ENCODE results near the gene KCNN2. TPM values are rescaled to one million over a fixed set of nuclear protein-coding genes. Genes with fewer than 3 reads are reported as not detected.
A peak's percentile ranks its signal among the peaks of the same experiment; 100 is the strongest.

KCNN2 gene
- total RNA-seq, 6 experiments from 2014 or later = 13.9 to 51.6 (median 47.0) TPM

GRCh38 chr5:114447084-114447773 lies 85.4 kb downstream of the KCNN2 start:
- H3K4me3 Mint-ChIP-seq = no peak overlapping the region
- H3K4me1 Mint-ChIP-seq (ENCODE audit: low read depth) = peaks cover 38% of the 10 kb centered on the region
- no peaks in the 10 kb centered on the region; the same call in 1 of the 2 replicates for H3K27me3 Mint-ChIP-seq (ENCODE audit: insufficient read depth)
- no peak for DNase-seq
- H3K27ac Mint-ChIP-seq = no peak overlapping the region
- TF ChIP-seq CTCF (IDR thresholded peaks at IDR 0.05) = peak; percentile 71
- no peaks in the 10 kb centered on the region; the same call in 1 of the 2 replicates for H3K36me3 Mint-ChIP-seq (ENCODE audit: low read depth)
- no peaks in the 10 kb centered on the region for H3K9me3 Mint-ChIP-seq

GRCh38 chr5:114448481-114448880 lies 86.6 kb downstream of the KCNN2 start:
- peak overlapping the region; percentile 74; the same call in 1 of the 2 replicates for H3K27ac Mint-ChIP-seq
- no peaks in the 10 kb centered on the region; the same call in 1 of the 2 replicates for H3K36me3 Mint-ChIP-seq (ENCODE audit: low read depth)
- H3K27me3 Mint-ChIP-seq (ENCODE audit: insufficient read depth) = no peaks in the 10 kb centered on the region
- H3K4me3 Mint-ChIP-seq = peak overlapping the region; percentile 78; the same call in 1 of the 2 replicates
- DNase-seq = no peak
- no peak for TF ChIP-seq CTCF (IDR thresholded peaks at IDR 0.05)
- no peaks in the 10 kb centered on the region for H3K9me3 Mint-ChIP-seq
- peaks cover 40% of the 10 kb centered on the region for H3K4me1 Mint-ChIP-seq (ENCODE audit: low read depth)

GRCh38 chr5:114449860-114450421 lies 88.1 kb downstream of the KCNN2 start:
- Mint-ChIP-seq H3K9me3 (no peaks in the 10 kb centered on the region), H3K27ac (peak overlapping the region; percentile 10; the same call in 1 of the 2 replicates), H3K4me1 (ENCODE audit: low read depth) (peaks cover 47% of the 10 kb centered on the region), H3K27me3 (ENCODE audit: insufficient read depth) (no peaks in the 10 kb centered on the region), H3K4me3 (peak overlapping the region; percentile 78), H3K36me3 (ENCODE audit: low read depth) (no peaks in the 10 kb centered on the region)
- peak; percentile 89 for TF ChIP-seq CTCF (IDR thresholded peaks at IDR 0.05)
- DNase-seq = peak; percentile 59

GRCh38 chr5:114450437-114450836 lies 88.6 kb downstream of the KCNN2 start:
- Mint-ChIP-seq H3K4me3 (peak overlapping the region; percentile 78), H3K27me3 (ENCODE audit: insufficient read depth) (no peaks in the 10 kb centered on the region), H3K9me3 (no peaks in the 10 kb centered on the region), H3K27ac (peak overlapping the region; percentile 10; the same call in 1 of the 2 replicates), H3K36me3 (ENCODE audit: low read depth) (no peaks in the 10 kb centered on the region), H3K4me1 (ENCODE audit: low read depth) (peaks cover 47% of the 10 kb centered on the region)
- no peak for TF ChIP-seq CTCF (IDR thresholded peaks at IDR 0.05)
- DNase-seq = peak; percentile 43

- TF ChIP-seq CTCF (IDR thresholded peaks at IDR 0.05) = no peak
- H3K9me3 Mint-ChIP-seq = no peaks in the 10 kb centered on the region
- DNase-seq = no peak
Observed at GRCh38 chr5:114458726-114459125, 96.9 kb downstream of the KCNN2 start.

More at GRCh38 chr5:114458726-114459125, 96.9 kb downstream of the KCNN2 start:
- Mint-ChIP-seq H3K4me3 (no peak overlapping the region), H3K27ac (no peak overlapping the region), H3K27me3 (ENCODE audit: insufficient read depth) (peaks cover 5% of the 10 kb centered on the region; the same call in 1 of the 2 replicates), H3K36me3 (ENCODE audit: low read depth) (peaks cover 5% of the 10 kb centered on the region; the same call in 1 of the 2 replicates), H3K4me1 (ENCODE audit: low read depth) (peaks cover 17% of the 10 kb centered on the region; the same call in 1 of the 2 replicates)
